Kidney epithelial cell (primary cell): ENCODE measurements around the gene ST6GALNAC5. TPM values are rescaled to one million over a fixed set of nuclear protein-coding genes. Genes with fewer than 3 reads are reported as not detected.

Source experiments
- DNase-seq: peaks from one replicate; pipeline ENCODE4 v3.0.0-alpha.2; 2010; ENCODE audit warnings: low read depth
- H3K27me3 ChIP-seq: 2 replicates; pipeline ENCODE4 v1.6.0; 2011; ENCODE audit warnings: low read length; ENCODE audit not compliant: control insufficient read depth, insufficient read depth
- H3K36me3 ChIP-seq: 2 replicates; pipeline ENCODE4 v1.5.1; 2011; ENCODE audit warnings: low read length; ENCODE audit not compliant: control insufficient read depth, insufficient read depth
- H3K4me3 ChIP-seq: 2 replicates; pipeline ENCODE4 v1.5.1; 2011; ENCODE audit warnings: low read depth, mild to moderate bottlenecking, control low read depth, low read length
- total RNA-seq: library from RNA; depleted of rRNA; stranded (reverse); fragments of >200 nt; gene quantifications from 2 replicates; pipeline ENCODE4 v1.2.3, GENCODE V29; 2015
- TF ChIP-seq, protein P1 (sequence below): IDR thresholded peaks from 2 replicates; pipeline ENCODE4 v1.5.1; 2011; ENCODE audit warnings: mild to moderate bottlenecking, moderate library complexity, low read length, control low read depth, inconsistent platforms; ENCODE audit not compliant: insufficient read depth, poor library complexity, severe bottlenecking

Gene ST6GALNAC5
- total RNA-seq, 1 donor from 2014 or later: 9.4 TPM

DNA sequence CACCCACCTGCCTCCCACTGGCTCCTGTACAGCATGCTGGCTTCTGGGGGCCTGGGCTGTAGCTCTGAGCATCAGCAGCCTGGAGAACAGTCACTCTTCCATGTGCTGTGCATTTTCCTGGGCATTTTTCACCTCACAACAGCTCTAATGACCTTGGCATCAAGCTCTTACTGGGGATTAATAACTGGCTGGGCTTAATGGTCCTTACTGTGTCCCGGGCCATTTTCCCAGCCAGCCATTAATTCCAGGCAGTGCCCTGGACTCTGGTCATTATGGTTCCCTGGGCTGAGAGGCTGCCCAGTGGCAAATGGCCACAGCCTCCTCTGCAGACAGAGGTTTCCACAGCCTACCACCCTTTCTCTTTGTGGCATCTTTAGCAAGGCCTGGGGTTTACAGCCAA, 171.8 kb downstream of the ST6GALNAC5 start:
- H3K4me3 ChIP-seq: no peak overlapping the region
- H3K27me3 ChIP-seq: no peaks in the 10 kb centered on the region
- H3K36me3 ChIP-seq: no peaks in the 10 kb centered on the region
- DNase-seq: no peak
- TF ChIP-seq, protein P1, sequence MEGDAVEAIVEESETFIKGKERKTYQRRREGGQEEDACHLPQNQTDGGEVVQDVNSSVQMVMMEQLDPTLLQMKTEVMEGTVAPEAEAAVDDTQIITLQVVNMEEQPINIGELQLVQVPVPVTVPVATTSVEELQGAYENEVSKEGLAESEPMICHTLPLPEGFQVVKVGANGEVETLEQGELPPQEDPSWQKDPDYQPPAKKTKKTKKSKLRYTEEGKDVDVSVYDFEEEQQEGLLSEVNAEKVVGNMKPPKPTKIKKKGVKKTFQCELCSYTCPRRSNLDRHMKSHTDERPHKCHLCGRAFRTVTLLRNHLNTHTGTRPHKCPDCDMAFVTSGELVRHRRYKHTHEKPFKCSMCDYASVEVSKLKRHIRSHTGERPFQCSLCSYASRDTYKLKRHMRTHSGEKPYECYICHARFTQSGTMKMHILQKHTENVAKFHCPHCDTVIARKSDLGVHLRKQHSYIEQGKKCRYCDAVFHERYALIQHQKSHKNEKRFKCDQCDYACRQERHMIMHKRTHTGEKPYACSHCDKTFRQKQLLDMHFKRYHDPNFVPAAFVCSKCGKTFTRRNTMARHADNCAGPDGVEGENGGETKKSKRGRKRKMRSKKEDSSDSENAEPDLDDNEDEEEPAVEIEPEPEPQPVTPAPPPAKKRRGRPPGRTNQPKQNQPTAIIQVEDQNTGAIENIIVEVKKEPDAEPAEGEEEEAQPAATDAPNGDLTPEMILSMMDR: no peak

DNA sequence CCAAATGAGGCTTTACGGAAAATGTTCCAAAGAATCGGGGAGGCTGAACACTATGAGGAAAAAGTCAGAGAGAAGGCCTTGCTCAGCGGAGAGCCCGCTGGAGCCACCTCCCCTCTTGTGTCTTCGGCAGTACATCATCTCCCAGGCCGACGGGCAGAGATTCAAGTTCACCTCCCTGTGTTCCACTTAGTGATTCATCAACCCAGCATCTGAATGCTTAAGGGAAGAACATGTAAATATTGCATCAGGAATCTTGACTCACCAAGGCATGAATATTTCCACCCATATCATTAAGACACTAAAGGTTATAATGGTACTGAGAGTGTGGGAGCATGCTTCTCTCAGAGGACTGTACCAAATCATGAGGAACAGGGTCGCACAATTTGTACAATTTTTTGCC, 172.5 kb downstream of the ST6GALNAC5 start:
- Histone ChIP-seq H3K4me3 (no peak overlapping the region), H3K27me3 (no peaks in the 10 kb centered on the region), H3K36me3 (no peaks in the 10 kb centered on the region)
- TF ChIP-seq, protein P1: no peak
- peak; percentile 89 for DNase-seq

DNA sequence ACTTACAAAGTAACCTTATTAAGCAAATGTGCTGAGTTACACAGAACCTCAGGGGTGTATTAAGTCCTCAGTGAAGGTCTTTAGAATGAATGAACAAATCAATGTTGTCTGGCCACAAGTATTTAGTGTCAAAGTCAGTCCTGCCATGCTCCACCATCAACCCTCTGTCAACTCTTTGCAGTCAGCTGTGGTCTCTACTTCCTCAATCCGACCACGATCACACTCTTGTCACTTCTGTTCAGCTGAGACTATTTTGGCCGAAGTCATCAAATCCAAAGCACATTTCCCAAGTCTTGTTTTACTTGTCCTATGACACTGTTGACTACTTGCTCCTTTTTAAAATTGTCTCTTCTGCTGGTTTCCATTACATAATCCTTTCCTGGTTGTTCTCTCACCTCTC, 173.5 kb downstream of the ST6GALNAC5 start:
- no peaks in the 10 kb centered on the region for H3K36me3 ChIP-seq
- TF ChIP-seq, protein P1: no peak

DNA sequence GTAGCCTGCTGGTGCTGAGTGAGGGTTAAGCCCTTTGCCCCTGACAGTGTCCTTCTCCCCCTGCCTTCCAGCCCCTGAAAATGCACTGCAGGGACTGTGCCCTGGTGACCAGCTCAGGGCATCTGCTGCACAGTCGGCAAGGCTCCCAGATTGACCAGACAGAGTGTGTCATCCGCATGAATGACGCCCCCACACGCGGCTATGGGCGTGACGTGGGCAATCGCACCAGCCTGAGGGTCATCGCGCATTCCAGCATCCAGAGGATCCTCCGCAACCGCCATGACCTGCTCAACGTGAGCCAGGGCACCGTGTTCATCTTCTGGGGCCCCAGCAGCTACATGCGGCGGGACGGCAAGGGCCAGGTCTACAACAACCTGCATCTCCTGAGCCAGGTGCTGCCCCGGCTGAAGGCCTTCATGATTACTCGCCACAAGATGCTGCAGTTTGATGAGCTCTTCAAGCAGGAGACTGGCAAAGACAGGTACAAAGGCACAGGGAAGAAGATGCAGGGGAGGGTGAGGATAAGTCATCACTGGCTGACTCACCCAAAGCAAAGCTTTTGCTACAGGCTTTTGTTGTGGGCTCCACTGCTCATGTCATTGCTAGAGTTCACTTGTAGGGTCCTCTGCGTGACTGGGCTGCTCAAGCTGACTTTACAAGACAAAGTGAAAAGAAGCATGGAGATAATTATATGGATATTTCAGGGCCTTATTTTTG, 177.0 kb downstream of the ST6GALNAC5 start:
- no peak for DNase-seq
- TF ChIP-seq, protein P1: no peak
- Histone ChIP-seq H3K36me3 (no peaks in the 10 kb centered on the region), H3K27me3 (no peaks in the 10 kb centered on the region), H3K4me3 (no peak overlapping the region)

More for the DNA sequence above, 173.5 kb downstream of the ST6GALNAC5 start:
- H3K4me3 ChIP-seq: no peak overlapping the region
- no peaks in the 10 kb centered on the region for H3K27me3 ChIP-seq
- no peak for DNase-seq

DNA sequence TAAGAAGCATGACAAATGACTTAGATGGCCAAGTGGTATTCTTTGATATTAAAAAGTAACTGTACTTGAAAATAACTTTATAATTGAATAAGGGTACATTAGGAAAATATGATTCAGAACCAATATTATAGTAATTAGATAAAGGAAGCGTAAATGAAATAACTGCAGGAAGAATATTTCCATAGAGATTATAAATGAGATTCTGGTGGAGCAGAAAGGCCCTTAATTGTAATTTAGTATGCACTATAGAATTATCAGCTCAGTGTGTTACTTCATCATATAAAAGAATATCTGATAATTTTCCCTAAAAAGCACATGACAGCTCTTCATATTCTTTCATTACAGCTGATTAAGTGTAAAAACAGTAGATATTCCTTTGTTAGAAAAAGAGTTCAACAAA, 180.3 kb downstream of the ST6GALNAC5 start:
- H3K36me3 ChIP-seq: no peaks in the 10 kb centered on the region
- DNase-seq: no peak
- H3K27me3 ChIP-seq: no peaks in the 10 kb centered on the region
- TF ChIP-seq, protein P1: no peak
- H3K4me3 ChIP-seq: no peak overlapping the region
